Measurements from ENCODE around the gene PLCD3. TPM values are rescaled to one million over a fixed set of nuclear protein-coding genes. Genes with fewer than 3 reads are reported as not detected.

The PLCD3 gene
- total and polyA plus RNA-seq, 2 of the 8 experiments (the other 6 are each of a cell fraction or from before 2014, with no cell fraction given) = 26.5 to 48.1 TPM

DNA sequence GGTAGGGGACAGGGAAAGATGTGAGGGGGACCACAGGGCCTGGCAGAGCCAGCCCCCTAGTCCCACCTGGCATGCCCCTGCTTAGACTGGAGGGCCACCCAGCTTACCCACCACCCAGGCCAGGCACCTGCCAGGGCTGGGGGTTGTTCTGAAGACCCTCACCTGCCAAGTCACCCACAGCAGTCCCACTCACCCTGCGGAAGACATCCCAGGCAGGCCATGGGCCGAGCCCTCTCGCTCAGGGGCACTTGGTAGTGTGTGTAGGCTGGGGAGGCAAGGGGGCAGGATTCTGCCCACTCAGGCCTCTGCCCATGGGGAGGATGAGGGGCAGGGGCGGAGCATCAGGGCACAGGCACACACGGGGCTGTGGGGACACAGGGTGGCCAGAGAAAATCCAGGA lies 4.0 kb downstream of the PLCD3 start (continued):
- TF ChIP-seq, protein P1, sequence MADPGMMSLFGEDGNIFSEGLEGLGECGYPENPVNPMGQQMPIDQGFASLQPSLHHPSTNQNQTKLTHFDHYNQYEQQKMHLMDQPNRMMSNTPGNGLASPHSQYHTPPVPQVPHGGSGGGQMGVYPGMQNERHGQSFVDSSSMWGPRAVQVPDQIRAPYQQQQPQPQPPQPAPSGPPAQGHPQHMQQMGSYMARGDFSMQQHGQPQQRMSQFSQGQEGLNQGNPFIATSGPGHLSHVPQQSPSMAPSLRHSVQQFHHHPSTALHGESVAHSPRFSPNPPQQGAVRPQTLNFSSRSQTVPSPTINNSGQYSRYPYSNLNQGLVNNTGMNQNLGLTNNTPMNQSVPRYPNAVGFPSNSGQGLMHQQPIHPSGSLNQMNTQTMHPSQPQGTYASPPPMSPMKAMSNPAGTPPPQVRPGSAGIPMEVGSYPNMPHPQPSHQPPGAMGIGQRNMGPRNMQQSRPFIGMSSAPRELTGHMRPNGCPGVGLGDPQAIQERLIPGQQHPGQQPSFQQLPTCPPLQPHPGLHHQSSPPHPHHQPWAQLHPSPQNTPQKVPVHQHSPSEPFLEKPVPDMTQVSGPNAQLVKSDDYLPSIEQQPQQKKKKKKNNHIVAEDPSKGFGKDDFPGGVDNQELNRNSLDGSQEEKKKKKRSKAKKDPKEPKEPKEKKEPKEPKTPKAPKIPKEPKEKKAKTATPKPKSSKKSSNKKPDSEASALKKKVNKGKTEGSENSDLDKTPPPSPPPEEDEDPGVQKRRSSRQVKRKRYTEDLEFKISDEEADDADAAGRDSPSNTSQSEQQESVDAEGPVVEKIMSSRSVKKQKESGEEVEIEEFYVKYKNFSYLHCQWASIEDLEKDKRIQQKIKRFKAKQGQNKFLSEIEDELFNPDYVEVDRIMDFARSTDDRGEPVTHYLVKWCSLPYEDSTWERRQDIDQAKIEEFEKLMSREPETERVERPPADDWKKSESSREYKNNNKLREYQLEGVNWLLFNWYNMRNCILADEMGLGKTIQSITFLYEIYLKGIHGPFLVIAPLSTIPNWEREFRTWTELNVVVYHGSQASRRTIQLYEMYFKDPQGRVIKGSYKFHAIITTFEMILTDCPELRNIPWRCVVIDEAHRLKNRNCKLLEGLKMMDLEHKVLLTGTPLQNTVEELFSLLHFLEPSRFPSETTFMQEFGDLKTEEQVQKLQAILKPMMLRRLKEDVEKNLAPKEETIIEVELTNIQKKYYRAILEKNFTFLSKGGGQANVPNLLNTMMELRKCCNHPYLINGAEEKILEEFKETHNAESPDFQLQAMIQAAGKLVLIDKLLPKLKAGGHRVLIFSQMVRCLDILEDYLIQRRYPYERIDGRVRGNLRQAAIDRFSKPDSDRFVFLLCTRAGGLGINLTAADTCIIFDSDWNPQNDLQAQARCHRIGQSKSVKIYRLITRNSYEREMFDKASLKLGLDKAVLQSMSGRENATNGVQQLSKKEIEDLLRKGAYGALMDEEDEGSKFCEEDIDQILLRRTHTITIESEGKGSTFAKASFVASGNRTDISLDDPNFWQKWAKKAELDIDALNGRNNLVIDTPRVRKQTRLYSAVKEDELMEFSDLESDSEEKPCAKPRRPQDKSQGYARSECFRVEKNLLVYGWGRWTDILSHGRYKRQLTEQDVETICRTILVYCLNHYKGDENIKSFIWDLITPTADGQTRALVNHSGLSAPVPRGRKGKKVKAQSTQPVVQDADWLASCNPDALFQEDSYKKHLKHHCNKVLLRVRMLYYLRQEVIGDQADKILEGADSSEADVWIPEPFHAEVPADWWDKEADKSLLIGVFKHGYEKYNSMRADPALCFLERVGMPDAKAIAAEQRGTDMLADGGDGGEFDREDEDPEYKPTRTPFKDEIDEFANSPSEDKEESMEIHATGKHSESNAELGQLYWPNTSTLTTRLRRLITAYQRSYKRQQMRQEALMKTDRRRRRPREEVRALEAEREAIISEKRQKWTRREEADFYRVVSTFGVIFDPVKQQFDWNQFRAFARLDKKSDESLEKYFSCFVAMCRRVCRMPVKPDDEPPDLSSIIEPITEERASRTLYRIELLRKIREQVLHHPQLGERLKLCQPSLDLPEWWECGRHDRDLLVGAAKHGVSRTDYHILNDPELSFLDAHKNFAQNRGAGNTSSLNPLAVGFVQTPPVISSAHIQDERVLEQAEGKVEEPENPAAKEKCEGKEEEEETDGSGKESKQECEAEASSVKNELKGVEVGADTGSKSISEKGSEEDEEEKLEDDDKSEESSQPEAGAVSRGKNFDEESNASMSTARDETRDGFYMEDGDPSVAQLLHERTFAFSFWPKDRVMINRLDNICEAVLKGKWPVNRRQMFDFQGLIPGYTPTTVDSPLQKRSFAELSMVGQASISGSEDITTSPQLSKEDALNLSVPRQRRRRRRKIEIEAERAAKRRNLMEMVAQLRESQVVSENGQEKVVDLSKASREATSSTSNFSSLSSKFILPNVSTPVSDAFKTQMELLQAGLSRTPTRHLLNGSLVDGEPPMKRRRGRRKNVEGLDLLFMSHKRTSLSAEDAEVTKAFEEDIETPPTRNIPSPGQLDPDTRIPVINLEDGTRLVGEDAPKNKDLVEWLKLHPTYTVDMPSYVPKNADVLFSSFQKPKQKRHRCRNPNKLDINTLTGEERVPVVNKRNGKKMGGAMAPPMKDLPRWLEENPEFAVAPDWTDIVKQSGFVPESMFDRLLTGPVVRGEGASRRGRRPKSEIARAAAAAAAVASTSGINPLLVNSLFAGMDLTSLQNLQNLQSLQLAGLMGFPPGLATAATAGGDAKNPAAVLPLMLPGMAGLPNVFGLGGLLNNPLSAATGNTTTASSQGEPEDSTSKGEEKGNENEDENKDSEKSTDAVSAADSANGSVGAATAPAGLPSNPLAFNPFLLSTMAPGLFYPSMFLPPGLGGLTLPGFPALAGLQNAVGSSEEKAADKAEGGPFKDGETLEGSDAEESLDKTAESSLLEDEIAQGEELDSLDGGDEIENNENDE (IDR thresholded peaks at IDR 0.05; ENCODE audit: insufficient replicate concordance, low read length) = no peak
- TF ChIP-seq YY1 (IDR thresholded peaks at IDR 0.05; ENCODE audit: low read depth, low read length) = no peak
